Right lobe of liver (tissue), 6 donors: ENCODE measurements around the gene ADAM12. TPM values are rescaled to one million over a fixed set of nuclear protein-coding genes. Genes with fewer than 3 reads are reported as not detected.

Experiments
- ATAC-seq, 4 donors: fragments of 200-7000 bp; cut with Tn5 transposase; one replicate each; pipeline ENCODE4 v1.9.1; 2020; ENCODE audit warnings: mild to moderate bottlenecking in 4 of 4, moderate library complexity in 4 of 4
- DNase-seq, 3 donors: peaks; one replicate each; pipeline ENCODE4 v3.0.0-alpha.2; 2020
- H3K27ac ChIP-seq, 3 donors: fragments of 200-600 bp; one replicate each; pipeline ENCODE4 v1.8.0; 2022
- H3K27me3 ChIP-seq, 2 donors: fragments of 200-600 bp; one replicate each; pipeline ENCODE4 v1.8.0; 2022
- H3K36me3 ChIP-seq, 4 donors: fragments of 200-600 bp; sonication (generic) in 1 of 4; one replicate each; pipeline versions ENCODE4 v1.5.1 to v1.8.0; 2017 to 2022; ENCODE audit warnings: control low read depth in 1 of 4
- H3K4me1 ChIP-seq, 4 donors: fragments of 200-600 bp; sonication (generic) in 1 of 4; one replicate each; pipeline versions ENCODE4 v1.5.1 to v1.8.0; 2017 to 2022; ENCODE audit warnings: control low read depth in 1 of 4
- H3K4me3 ChIP-seq, 3 donors: fragments of 200-600 bp; one replicate each; pipeline ENCODE4 v1.8.0; 2022
- H3K9me3 ChIP-seq, 4 donors: fragments of 200-600 bp; sonication (generic) in 1 of 4; one replicate each; pipeline versions ENCODE4 v1.5.1 to v1.8.0; 2017 to 2022; ENCODE audit warnings: control low read depth in 1 of 4
- POLR2A ChIP-seq: fragments of 450-650 bp; IDR thresholded peaks from one replicate; pipeline ENCODE4 v1.6.1; 2017; ENCODE audit warnings: antibody characterized with exemption, mild to moderate bottlenecking
- WGBS: methylation state at CpG from one replicate; pipeline ENCODE4 v1.1.6; 2018; ENCODE audit warnings: low coverage, low lambda C conversion rate; ENCODE audit not compliant: insufficient coverage; ENCODE audit errors: missing lambda C conversion rate; 5-methylcytosine and 5-hydroxymethylcytosine counted together
- intact Hi-C, 2 donors: fragments of 100-400 bp; cut with DNase I; formaldehyde crosslinking; loops; one replicate each; pipeline versions ENCODE4 v1.11.2 to v1.14.1; 2022
- total RNA-seq, 6 experiments: library from RNA; depleted of rRNA in 2 of 6; stranded (reverse); fragments of >200 nt in 2 of 6; fragmentation: NEBNext Ultra II Directional in 3 of 6; extraction: Animal tissue kit (Norgen Biotek cat#: 25700) in 3 of 6; gene quantifications; one replicate each; pipeline versions ENCODE4 v1.1.0 to v1.2.4, GENCODE V29; 2016 to 2023
- TF ChIP-seq, protein P1 (sequence below), 4 donors: fragments of 200-600 bp in 3 of 4; fragments of 450-650 bp in 1 of 4; IDR thresholded peaks; one replicate each; pipeline versions ENCODE4 v1.5.1 to v1.8.0; 2016 to 2022; ENCODE audit warnings: antibody characterized with exemption in 4 of 4, mild to moderate bottlenecking in 2 of 4
- donor health status: DM: no; HTN: yes; CAD: no.
- donor health status: DM: no; HTN: no; CAD: no.
- donor health status: DM: no; HTN: no; CAD: no.
- donor health status: DM: no; HTN: yes; CAD: no.
- donor health status: DM: no; HTN: yes; CAD: no.

The ADAM12 gene
- total RNA-seq, 6 experiments from 2014 or later = 0.06 to 1.3 (median 0.48) TPM; not detected in 2

DNA sequence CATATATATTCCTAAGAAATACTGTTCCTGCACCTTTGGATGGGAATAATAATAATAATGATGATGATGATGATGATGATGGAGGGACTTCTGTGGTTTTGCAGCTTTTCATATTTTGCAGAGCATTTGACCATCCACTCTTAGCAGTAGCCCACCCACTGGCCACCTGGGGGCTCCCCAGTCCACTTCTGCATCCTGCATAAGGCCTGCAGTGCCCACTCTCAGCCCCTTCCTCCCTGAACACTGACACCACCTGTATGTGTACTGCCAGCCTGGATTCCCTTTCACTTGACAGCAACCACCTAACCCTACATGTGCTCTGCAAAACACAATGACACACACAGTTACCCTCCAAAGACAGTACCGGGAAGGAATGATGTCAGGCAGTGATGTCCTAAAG, 131.4 kb downstream of the ADAM12 start:
- Histone ChIP-seq H3K27ac (no peak overlapping the region), H3K4me3 (no peak overlapping the region), H3K9me3 (no peaks in the 10 kb centered on the region), H3K36me3 (no peaks in the 10 kb centered on the region), H3K27me3 (no peaks in the 10 kb centered on the region), H3K4me1 (no peaks in the 10 kb centered on the region)
- no peak for DNase-seq
- intact Hi-C loops = no loop called here
- no peak for ATAC-seq
- 60% methylated on average over 1 of the region's 1 CpG for WGBS
- no peak for TF ChIP-seq POLR2A
- TF ChIP-seq, protein P1, sequence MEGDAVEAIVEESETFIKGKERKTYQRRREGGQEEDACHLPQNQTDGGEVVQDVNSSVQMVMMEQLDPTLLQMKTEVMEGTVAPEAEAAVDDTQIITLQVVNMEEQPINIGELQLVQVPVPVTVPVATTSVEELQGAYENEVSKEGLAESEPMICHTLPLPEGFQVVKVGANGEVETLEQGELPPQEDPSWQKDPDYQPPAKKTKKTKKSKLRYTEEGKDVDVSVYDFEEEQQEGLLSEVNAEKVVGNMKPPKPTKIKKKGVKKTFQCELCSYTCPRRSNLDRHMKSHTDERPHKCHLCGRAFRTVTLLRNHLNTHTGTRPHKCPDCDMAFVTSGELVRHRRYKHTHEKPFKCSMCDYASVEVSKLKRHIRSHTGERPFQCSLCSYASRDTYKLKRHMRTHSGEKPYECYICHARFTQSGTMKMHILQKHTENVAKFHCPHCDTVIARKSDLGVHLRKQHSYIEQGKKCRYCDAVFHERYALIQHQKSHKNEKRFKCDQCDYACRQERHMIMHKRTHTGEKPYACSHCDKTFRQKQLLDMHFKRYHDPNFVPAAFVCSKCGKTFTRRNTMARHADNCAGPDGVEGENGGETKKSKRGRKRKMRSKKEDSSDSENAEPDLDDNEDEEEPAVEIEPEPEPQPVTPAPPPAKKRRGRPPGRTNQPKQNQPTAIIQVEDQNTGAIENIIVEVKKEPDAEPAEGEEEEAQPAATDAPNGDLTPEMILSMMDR (IDR thresholded peaks at IDR 0.05) = no peak

DNA sequence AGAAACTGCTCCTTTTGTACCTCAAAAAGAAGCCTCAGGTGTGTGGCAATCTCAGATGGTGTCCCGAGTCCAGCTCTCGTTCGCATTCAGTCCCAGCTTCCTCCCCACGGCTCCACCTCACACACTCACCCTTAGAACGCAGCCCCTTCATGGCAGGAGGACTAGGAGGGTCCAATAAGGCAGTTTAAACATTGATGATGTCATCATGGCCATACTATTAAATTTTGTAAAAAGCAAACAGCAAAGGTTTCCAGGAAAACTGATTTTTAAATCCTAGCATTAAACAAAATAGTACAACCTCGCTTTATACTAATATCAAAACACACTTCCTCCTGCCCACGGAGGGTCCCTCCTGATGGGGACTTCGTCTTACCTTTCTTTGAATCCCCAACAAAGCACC, 133.0 kb downstream of the ADAM12 start:
- no peak for TF ChIP-seq POLR2A
- TF ChIP-seq, protein P1 (IDR thresholded peaks at IDR 0.05) = no peak
- ATAC-seq = no peak
- DNase-seq = no peak
- H3K36me3 ChIP-seq = no peaks in the 10 kb centered on the region
- H3K4me1 ChIP-seq = no peaks in the 10 kb centered on the region
- no peak overlapping the region for H3K27ac ChIP-seq
- H3K9me3 ChIP-seq = no peaks in the 10 kb centered on the region
- H3K4me3 ChIP-seq = no peak overlapping the region
- no peaks in the 10 kb centered on the region for H3K27me3 ChIP-seq
- intact Hi-C loops = no loop called here
- 45% methylated on average over 8 of the region's 8 CpGs for WGBS

DNA sequence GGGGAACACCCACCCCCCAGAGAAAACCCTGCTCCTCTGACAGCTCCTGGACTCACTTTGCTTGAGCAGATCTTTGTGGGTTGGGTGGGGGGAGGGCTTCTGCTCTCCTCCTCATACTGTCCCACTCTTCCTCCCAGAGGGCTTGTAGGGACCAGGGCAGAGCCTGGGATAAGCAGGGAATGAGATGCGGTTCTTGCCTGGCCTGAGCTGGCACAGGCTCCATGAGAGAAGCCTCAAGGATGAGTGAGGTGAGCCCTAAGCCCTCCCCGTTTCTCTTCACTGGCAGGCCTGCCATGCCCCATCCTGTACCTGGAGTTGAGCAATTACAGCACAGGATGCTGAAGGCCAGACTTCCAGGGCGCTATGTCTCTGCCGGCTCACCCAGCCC, 134.7 kb downstream of the ADAM12 start:
- no peak for TF ChIP-seq POLR2A
- TF ChIP-seq, protein P1 (IDR thresholded peaks at IDR 0.05) = no peak
- Histone ChIP-seq H3K4me3 (no peak overlapping the region), H3K27ac (no peak overlapping the region), H3K4me1 (no peaks in the 10 kb centered on the region), H3K9me3 (no peaks in the 10 kb centered on the region), H3K27me3 (no peaks in the 10 kb centered on the region), H3K36me3 (no peaks in the 10 kb centered on the region)
- ATAC-seq (no peak), DNase-seq (no peak)
- WGBS = no CpG with 5 or more reads among the region's 4 CpGs
- intact Hi-C loops = no loop called here

DNA sequence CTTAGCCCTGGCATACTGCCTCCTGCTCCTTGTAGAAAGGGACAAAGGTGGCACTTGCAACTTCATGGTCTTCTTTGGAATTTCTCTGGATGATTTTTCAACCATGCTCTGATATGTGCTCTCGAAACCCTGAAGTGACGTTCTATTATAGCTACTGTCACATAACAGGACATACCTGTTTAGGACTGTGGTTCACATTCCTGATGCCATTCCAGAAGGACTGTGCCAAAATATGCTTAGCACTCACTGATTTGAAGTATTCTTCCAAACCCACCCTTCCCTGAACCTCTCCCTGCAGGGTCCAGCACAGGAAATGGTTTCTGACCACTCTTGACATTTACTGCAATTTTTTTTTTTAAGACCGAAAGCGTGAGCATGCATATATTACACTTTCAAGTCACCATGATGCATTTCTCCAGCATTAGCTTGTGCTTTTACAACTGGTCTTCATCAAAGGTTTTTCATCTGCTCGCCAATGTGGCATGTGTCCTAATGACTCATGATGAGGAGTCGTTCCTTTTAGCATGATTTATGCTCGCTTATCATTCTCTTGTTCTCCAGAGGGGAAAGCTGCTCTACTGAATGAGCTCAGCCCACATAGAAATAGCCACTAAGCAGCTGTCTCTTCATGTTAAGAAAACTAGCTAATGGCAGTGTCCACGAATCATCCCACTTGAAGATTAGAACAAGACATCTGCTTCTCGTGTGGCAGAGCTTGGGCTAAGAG, 135.2 kb downstream of the ADAM12 start:
- H3K4me1 ChIP-seq = no peaks in the 10 kb centered on the region
- no peak overlapping the region for H3K27ac ChIP-seq
- intact Hi-C loops = no loop called here
- ATAC-seq (no peak), DNase-seq (no peak)
- no peaks in the 10 kb centered on the region for H3K9me3 ChIP-seq
- WGBS = 69% methylated on average over 7 of the region's 9 CpGs
- no peak overlapping the region for H3K4me3 ChIP-seq
- no peaks in the 10 kb centered on the region for H3K36me3 ChIP-seq
- H3K27me3 ChIP-seq = no peaks in the 10 kb centered on the region
- no peak for TF ChIP-seq POLR2A
- TF ChIP-seq, protein P1 (IDR thresholded peaks at IDR 0.05) = no peak
